Measurements from ENCODE around the gene TXK. TPM values are rescaled to one million over a fixed set of nuclear protein-coding genes. Genes with fewer than 3 reads are reported as not detected.

The TXK gene
- total RNA-seq, 1 experiment from 2014 or later: 0.39 TPM

GRCh38 chr4:48137846-48138245 is 3.8 kb upstream of the TXK start:
- Mint-ChIP-seq H3K4me3 (no peak overlapping the region), H3K9me3 (no peaks in the 10 kb centered on the region), H3K36me3 (ENCODE audit: insufficient read depth in 1 of 3, low read depth in 3 of 3) (no peaks in the 10 kb centered on the region; a peak in 3 of 7 replicates), H3K27ac (peak overlapping the region in 2 of 3 experiments; percentile 36 to 45; a peak in 2 of 7 replicates), H3K27me3 (ENCODE audit: low read depth) (no peaks in the 10 kb centered on the region), H3K4me1 (no peaks in the 10 kb centered on the region)
- H3K18ac ChIP-seq (ENCODE audit: insufficient read length, low read depth, low read length): no peak overlapping the region
- no peaks in the 10 kb centered on the region for H3K23me2 ChIP-seq (ENCODE audit: insufficient read length, low read depth, low read length, poor library complexity, severe bottlenecking)
- H2AK5ac ChIP-seq (ENCODE audit: insufficient read length, low read length): no peak overlapping the region
- H3K14ac ChIP-seq (ENCODE audit: insufficient read depth, low read length): no peak overlapping the region
- no peak for DNase-seq
- H2BK15ac ChIP-seq (ENCODE audit: low read depth, low read length): no peak overlapping the region
- H3K79me1 ChIP-seq (ENCODE audit: insufficient read depth, low read depth, low read length, poor library complexity, severe bottlenecking): no peaks in the 10 kb centered on the region
- no peaks in the 10 kb centered on the region for H3K79me2 ChIP-seq (ENCODE audit: insufficient read depth, low read length)
- H4K20me1 ChIP-seq (ENCODE audit: control insufficient read depth, insufficient read depth, insufficient read length): no peaks in the 10 kb centered on the region
- H3K56ac ChIP-seq (ENCODE audit: insufficient read length, low read depth, low read length): no peak overlapping the region
- H2BK120ac ChIP-seq (ENCODE audit: low read depth, low read length, poor library complexity, severe bottlenecking): no peak overlapping the region
- H3K27ac ChIP-seq (ENCODE audit: insufficient read length, low read depth, low read length): no peak overlapping the region
- no peaks in the 10 kb centered on the region for H3K27me3 ChIP-seq (ENCODE audit: insufficient read depth, low read length)
- H3K9me3 ChIP-seq (ENCODE audit: control insufficient read depth, low read depth, low read length): no peaks in the 10 kb centered on the region
- H4K5ac ChIP-seq (ENCODE audit: insufficient read length, low read depth, low read length): no peak overlapping the region
- no peak overlapping the region for H3T11ph ChIP-seq (ENCODE audit: low read length)
- H3K9ac ChIP-seq (ENCODE audit: extremely low read depth, insufficient read length, low read length): no peak overlapping the region
- H2AFZ ChIP-seq (ENCODE audit: low read length): no peak overlapping the region
- H3K4ac ChIP-seq (ENCODE audit: low read depth, low read length): no peak overlapping the region
- no peak overlapping the region for H3K23ac ChIP-seq (ENCODE audit: insufficient read length, low read depth, low read length)
- H2BK20ac ChIP-seq (ENCODE audit: low read depth, low read length, poor library complexity, severe bottlenecking): no peak overlapping the region
- H2BK5ac ChIP-seq (ENCODE audit: insufficient read length, low read length): no peak overlapping the region
- H3K4me1 ChIP-seq (ENCODE audit: insufficient read depth, low read length): no peaks in the 10 kb centered on the region
- no peak overlapping the region for H3K4me2 ChIP-seq (ENCODE audit: insufficient read depth, insufficient read length, low read length)
- TF ChIP-seq, protein P1, sequence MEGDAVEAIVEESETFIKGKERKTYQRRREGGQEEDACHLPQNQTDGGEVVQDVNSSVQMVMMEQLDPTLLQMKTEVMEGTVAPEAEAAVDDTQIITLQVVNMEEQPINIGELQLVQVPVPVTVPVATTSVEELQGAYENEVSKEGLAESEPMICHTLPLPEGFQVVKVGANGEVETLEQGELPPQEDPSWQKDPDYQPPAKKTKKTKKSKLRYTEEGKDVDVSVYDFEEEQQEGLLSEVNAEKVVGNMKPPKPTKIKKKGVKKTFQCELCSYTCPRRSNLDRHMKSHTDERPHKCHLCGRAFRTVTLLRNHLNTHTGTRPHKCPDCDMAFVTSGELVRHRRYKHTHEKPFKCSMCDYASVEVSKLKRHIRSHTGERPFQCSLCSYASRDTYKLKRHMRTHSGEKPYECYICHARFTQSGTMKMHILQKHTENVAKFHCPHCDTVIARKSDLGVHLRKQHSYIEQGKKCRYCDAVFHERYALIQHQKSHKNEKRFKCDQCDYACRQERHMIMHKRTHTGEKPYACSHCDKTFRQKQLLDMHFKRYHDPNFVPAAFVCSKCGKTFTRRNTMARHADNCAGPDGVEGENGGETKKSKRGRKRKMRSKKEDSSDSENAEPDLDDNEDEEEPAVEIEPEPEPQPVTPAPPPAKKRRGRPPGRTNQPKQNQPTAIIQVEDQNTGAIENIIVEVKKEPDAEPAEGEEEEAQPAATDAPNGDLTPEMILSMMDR (conservative IDR thresholded peaks at IDR 0.05): no peak
- H4K91ac ChIP-seq (ENCODE audit: insufficient read length, low read depth, low read length): no peak overlapping the region
- H2BK12ac ChIP-seq (ENCODE audit: insufficient read length, low read depth, low read length): no peak overlapping the region
- no peak overlapping the region for H4K8ac ChIP-seq (replicated peaks; ENCODE audit: insufficient read length, low read depth, low read length)

Data from H9 (cell line).